HepG2 (cell line): Measurements from ENCODE around the gene JAZF1. TPM values are rescaled to one million over a fixed set of nuclear protein-coding genes. Genes with fewer than 3 reads are reported as not detected.

ENCODE experiments used
- polyA plus RNA-seq, 8 experiments: library from polyadenylated mRNA; depleted of rRNA in 3 of 8; stranded (reverse) in 7 of 8; unstranded in 1 of 8; fragments of >200 nt; fragmentation: Illumina TruSeq in 4 of 8; extraction: Trizol in 4 of 8; gene quantifications; 2 replicates each; pipeline versions ENCODE4 v1.2.1 to v1.2.3, GENCODE V29; 2011 to 2016; ENCODE audit warnings: low read depth in 4 of 8, missing spikeins in 1 of 8, mixed read lengths in 1 of 8; ENCODE audit not compliant: insufficient read depth in 1 of 8
- total RNA-seq, 5 experiments: library from RNA; depleted of rRNA; stranded (reverse); fragments of >200 nt; fragmentation: Illumina TruSeq; extraction: Trizol; gene quantifications; 2 replicates each; pipeline ENCODE4 v1.2.3, GENCODE V29; 2016; ENCODE audit warnings: low read depth in 1 of 5
- TF ChIP-seq, protein P1 (sequence below): sonication (generic); formaldehyde crosslinking; IDR thresholded peaks from one replicate; pipeline ENCODE4 v1.5.1; 2020; ENCODE audit warnings: mild to moderate bottlenecking, missing genetic modification reagents; ENCODE audit errors: not compliant biosample characterization
- TF ChIP-seq, protein P2 (sequence below): sonication (generic); formaldehyde crosslinking; IDR thresholded peaks from 2 replicates; pipeline ENCODE4 v1.5.0; 2020; ENCODE audit warnings: missing genetic modification reagents

The JAZF1 gene
- total and polyA plus RNA-seq, 2 of the 13 experiments (the other 11 are each of a cell fraction or from before 2014, with no cell fraction given): not detected

DNA sequence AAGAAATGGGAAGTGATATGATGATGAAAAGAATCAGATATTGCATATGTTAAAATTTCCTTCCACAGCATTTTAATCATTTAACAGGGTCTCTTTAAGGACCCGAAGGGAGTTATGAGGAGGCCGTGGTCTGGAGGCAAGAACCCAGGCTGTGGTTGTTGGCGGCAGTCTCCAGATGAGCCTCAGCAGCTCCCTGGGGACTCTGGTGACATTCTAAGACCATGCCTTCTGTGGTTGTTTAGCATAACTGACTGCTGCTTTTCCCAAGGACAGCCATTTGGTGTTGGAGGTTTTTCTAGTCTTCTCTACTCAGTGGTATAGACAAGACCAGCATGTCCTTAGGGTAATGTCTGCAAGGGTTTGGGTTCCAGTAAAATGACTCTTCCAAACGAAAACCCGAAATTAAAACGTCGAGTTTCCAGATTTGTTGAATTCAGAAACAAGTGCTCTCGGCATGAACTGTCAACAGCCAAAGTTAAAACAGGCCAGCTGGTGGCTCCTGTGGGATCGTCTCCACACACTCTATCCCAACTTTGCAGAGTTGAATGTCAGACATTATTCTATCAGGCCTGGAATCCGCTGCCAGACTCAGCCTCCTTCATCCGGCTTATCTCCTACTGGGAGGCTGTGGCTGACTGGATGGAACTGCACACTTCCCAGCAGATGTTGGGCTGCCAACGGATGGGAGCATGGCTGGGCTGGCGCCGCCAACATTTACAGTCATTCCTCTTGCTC, 257.5 kb downstream of the JAZF1 start (continued):
- TF ChIP-seq, protein P1, sequence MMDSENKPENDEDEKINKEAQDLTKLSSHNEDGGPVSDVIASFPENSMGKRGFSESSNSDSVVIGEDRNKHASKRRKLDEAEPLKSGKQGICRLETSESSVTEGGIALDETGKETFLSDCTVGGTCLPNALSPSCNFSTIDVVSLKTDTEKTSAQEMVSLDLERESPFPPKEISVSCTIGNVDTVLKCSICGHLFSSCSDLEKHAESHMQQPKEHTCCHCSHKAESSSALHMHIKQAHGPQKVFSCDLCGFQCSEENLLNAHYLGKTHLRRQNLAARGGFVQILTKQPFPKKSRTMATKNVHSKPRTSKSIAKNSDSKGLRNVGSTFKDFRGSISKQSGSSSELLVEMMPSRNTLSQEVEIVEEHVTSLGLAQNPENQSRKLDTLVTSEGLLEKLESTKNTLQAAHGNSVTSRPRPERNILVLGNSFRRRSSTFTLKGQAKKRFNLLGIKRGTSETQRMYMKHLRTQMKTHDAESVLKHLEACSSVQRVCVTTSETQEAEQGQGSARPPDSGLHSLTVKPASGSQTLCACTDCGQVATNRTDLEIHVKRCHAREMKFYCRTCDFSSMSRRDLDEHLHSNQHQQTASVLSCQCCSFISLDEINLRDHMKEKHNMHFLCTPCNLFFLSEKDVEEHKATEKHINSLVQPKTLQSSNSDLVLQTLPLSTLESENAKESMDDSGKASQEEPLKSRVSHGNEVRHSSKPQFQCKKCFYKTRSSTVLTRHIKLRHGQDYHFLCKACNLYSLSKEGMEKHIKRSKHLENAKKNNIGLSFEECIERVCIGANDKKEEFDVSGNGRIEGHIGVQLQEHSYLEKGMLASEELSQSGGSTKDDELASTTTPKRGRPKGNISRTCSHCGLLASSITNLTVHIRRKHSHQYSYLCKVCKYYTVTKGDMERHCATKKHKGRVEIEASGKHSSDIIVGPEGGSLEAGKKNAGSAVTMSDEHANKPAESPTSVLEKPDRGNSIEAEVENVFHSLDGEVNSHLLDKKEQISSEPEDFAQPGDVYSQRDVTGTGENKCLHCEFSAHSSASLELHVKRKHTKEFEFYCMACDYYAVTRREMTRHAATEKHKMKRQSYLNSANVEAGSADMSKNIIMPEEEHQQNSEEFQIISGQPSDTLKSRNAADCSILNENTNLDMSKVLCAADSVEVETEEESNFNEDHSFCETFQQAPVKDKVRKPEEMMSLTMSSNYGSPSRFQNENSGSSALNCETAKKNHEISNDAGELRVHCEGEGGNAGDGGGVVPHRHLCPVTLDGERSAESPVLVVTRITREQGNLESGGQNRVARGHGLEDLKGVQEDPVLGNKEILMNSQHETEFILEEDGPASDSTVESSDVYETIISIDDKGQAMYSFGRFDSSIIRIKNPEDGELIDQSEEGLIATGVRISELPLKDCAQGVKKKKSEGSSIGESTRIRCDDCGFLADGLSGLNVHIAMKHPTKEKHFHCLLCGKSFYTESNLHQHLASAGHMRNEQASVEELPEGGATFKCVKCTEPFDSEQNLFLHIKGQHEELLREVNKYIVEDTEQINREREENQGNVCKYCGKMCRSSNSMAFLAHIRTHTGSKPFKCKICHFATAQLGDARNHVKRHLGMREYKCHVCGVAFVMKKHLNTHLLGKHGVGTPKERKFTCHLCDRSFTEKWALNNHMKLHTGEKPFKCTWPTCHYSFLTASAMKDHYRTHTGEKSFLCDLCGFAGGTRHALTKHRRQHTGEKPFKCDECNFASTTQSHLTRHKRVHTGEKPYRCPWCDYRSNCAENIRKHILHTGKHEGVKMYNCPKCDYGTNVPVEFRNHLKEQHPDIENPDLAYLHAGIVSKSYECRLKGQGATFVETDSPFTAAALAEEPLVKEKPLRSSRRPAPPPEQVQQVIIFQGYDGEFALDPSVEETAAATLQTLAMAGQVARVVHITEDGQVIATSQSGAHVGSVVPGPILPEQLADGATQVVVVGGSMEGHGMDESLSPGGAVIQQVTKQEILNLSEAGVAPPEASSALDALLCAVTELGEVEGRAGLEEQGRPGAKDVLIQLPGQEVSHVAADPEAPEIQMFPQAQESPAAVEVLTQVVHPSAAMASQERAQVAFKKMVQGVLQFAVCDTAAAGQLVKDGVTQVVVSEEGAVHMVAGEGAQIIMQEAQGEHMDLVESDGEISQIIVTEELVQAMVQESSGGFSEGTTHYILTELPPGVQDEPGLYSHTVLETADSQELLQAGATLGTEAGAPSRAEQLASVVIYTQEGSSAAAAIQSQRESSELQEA (CRISPR knock-in tag): no peak
- TF ChIP-seq, protein P2, sequence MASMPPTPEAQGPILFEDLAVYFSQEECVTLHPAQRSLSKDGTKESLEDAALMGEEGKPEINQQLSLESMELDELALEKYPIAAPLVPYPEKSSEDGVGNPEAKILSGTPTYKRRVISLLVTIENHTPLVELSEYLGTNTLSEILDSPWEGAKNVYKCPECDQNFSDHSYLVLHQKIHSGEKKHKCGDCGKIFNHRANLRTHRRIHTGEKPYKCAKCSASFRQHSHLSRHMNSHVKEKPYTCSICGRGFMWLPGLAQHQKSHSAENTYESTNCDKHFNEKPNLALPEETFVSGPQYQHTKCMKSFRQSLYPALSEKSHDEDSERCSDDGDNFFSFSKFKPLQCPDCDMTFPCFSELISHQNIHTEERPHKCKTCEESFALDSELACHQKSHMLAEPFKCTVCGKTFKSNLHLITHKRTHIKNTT (CRISPR knock-in tag): no peak
